Hematopoietic multipotent progenitor cell (in vitro differentiated cells): ENCODE data around the gene PASK. TPM values are rescaled to one million over a fixed set of nuclear protein-coding genes. Genes with fewer than 3 reads are reported as not detected.

Experiments
- DNase-seq, 3 donors: peaks; one replicate each; pipeline ENCODE4 v3.0.0-alpha.2; 2011 to 2015; ENCODE audit warnings: low read depth in 2 of 3, low spot score in 2 of 3
- total RNA-seq: library from RNA; depleted of rRNA; stranded (reverse); fragments of >200 nt; gene quantifications from one replicate; pipeline ENCODE4 v1.2.3, GENCODE V29; 2012

Gene PASK
- total RNA-seq, 1 donor = 19.9 TPM

- no peak for DNase-seq
These were observed 32.9 kb upstream of the PASK start for GRCh38 chr2:241182126-241182525.

GRCh38 chr2:241180495-241180894, 31.2 kb upstream of the PASK start:
- DNase-seq = no peak

DNA sequence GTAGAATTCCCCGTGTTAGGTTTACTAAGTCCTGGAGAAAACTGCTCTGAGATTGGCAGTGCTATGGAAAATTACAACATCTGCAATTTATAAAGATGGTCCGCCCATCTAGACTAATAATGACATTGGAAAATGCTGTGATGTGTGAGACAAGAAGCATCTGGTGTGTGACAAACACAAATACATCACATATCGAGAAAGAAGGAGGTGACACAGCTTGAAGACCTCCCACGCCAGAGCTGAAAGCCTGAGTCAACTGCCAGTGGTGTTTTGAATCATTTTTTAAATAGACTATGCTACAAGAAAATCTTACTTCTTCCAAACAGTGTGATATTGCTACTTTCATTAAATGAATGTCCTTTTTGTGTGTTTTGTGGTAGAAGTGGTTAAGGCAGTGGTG, 30.6 kb upstream of the PASK start:
- no peak for DNase-seq

DNA sequence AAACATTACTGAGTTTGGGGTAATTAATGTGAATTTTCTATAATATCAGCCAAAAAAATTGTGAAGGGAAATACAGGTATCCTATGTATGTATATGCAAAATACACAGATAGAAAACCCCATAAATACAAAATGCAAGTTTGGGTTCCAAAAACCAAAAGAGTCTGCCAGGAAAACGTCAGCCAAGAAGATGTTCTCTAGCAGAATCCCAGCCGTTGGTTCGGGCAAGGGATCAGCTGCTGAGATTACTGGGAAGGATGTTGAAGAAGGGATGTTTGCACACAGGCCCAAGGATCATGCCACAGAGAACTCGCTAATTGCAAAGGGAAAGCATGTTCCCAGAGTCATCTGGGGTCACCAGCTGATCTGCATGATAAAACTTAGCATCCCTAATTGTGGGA, 29.7 kb upstream of the PASK start:
- DNase-seq = no peak

- no peak for DNase-seq
These were observed 28.5 kb upstream of the PASK start for GRCh38 chr2:241177526-241178334.

DNA sequence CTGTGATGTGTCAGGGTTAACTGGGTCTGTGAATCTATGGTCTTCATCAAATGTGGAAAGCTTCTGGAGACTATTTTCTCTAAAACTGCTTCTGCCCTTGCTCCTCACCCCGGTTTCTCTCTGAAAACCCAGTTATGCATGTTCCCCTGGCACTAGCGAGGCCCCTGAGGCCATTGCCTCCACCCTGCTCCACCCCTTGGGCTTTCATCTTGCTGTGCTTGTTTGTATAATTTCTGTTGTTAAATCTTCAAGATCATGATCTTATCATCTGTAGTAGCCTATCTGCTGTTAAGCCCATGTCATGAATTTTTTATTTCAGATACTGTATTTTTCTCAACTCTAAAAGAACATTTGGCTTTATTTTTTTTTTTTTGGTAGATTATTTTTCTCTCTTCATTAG, 24.3 kb upstream of the PASK start:
- no peak for DNase-seq

GRCh38 chr2:241168366-241168765, 19.1 kb upstream of the PASK start:
- DNase-seq = no peak

GRCh38 chr2:241163601-241164118, 14.4 kb upstream of the PASK start:
- no peak for DNase-seq

DNA sequence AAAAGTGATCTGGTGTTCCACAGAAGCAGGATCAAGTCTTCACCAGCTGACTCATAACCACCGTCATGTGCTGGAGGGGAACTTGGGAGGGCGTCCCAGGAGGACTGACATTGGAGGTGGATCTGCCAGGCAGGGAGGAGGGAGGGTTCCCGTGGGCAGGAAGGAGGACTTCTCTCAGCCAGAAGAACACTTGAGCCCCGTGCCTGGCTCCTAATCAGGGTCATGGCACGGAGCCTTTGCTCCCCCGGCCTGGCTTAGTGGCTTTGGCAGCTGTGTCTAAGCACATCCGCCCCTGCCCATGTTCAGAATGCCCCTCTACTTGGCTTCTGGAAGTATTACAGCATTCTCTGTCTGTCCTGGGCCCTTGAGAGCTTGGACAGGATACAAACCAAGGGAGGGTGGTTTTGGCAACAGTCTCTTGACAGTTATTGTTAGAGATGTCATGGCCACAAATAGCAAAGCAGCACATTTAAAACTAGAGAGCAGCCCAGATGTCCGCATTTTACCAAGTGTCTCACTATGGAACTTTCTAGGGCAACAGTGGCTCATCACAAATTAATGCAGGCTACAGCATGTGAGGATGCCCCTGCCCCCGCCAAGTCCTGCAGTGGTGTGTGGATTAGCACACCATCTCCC, 12.5 kb upstream of the PASK start:
- DNase-seq = no peak

DNA sequence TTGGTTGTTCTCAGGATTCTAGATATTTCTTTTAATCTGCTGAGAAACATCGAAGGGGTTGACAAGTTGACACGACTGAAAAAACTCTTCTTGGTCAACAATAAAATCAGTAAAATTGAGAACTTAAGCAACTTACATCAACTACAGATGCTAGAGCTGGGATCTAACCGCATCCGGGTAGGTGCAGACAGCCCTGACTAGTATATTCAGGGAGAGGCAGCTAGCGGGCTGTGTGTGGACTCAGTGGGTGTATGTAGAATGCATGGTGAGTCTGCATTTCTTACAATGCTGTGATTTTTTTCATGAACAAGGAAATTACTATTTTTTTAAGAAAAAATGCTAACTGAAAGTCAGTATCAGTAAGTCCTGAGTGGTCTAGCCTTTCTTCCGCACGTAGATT, 11.0 kb upstream of the PASK start:
- DNase-seq = no peak

DNA sequence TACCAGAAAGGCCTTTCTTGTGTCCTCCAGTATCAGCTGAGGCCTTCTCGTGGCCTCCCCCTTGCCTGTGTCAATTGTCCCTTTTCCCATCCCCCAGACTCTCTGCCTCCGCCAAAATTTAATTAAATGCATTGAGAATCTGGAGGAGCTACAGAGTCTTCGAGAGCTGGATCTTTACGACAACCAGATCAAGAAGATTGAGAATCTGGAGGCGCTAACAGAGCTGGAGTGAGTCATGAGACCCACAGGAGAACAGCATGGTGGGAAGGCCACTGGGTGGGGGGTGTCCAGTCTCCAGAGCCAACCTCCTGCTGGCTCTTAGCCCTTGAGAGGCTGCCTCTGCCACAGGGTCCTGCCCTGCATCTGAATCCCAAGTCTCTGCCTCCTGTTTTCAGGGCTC, 9.8 kb upstream of the PASK start:
- no peak for DNase-seq

GRCh38 chr2:241158546-241158900, 9.3 kb upstream of the PASK start:
- DNase-seq = no peak

- no peak for DNase-seq
These were observed 8.7 kb upstream of the PASK start for GRCh38 chr2:241157841-241158545.

DNA sequence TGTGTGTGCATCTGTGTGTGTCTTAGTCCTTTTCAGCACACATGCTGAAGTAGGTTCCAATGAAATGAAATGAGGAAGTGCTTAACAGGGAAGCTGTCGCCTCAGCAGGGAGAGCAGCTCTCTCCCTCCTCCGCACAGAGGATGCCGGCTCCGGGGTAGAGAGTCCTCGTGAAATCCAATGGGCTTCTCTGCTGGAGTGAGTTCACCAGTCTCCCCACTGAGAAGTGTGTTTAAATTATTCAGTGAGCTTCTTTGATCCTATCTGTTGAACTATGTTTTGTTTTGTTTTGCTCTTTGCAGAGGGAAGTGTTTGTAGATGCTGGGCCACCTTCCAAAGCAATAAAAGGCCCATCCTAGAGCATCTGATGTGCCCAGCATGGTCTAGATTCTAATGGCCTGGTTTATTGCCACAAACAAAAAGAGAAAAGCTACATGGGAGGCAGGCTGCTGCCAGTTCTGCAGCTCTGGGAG, 7.7 kb upstream of the PASK start:
- peak in 2 of 3 donors; percentile 17 to 52 for DNase-seq

GRCh38 chr2:241155936-241156335, 6.7 kb upstream of the PASK start:
- no peak for DNase-seq

DNA sequence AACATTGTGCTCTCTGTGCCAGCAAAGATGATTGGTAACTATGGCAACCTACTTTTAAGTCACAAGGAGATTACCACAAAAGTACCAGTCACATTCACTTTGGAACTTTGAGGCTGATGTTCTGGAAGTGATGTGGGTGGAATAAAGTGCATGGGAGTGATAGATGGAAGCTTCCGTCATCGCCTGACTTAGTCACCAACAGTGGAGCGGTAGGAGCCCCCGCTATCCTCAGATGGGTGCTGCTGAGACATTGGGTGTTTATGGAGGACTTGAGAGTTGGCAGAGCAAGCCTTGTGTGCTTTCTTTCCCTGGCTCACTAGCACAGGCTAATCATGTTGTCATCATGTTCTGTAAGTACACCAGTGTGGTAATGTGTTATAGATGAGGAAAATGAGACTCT, 5.6 kb upstream of the PASK start:
- no peak for DNase-seq

DNA sequence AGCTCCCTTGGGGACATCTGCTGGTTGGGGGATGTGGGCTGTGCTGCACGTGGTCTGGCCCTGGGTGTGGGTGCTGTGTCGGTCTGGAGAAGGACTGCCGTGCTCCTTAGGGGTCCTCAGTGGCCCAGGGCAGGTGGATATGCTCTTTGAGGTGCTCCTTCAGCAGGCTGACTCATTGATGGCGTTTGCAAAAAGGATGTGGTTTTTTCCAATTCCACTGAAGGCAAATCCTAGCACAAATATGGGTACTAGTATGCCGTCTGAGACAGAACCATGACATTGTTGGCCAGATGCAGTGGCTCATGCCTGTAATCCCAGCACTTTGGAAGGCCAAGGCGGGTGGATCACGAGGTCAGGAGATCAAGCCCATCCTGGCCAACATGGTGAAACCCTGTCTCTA, 4.3 kb upstream of the PASK start:
- DNase-seq = no peak

DNA sequence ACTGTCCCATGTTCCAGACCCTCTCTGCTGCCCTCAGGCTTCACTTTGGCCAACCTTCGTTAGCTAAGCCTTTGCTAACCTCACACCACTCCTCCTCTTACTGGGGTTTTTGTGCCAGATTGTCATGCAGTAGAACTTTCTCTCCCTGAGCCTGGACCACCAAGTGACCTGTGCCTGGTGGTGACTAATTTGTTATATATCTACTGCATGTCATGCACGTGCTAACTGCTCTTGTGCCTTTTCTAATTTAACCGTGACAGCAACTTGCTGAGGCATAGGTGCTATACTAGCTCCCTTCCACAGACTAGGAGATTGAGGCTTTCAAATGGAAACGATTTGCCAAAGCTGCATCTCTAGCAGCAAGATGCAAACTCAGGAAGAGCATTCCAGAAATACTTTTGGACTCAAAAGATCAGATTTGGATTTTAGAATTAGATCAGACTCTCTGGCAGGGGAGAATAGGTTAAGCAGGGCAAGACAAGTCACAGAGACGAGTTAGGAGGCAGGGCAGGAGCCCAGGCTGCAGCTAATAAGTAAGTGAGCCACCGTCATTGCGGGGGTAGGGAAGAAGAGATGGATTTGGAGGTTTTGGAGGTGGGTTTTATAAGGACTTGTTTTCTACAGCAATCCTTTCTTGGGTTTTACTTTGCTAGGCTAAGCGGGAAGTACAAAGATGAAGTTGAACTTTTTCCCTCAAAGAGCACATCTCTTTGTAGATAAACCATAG, 2.8 kb upstream of the PASK start:
- DNase-seq = no peak

- DNase-seq = no peak
These were observed 1.6 kb upstream of the PASK start for GRCh38 chr2:241150660-241151530.
